Liver (tissue), 9 donors: ENCODE measurements around the gene DCK. TPM values are rescaled to one million over a fixed set of nuclear protein-coding genes. Genes with fewer than 3 reads are reported as not detected.

ENCODE experiments used
- DNase-seq: peaks from one replicate; pipeline ENCODE4 v3.0.0-alpha.2; 2017; ENCODE audit warnings: low spot score
- H3K27ac ChIP-seq, 2 donors: one replicate each; pipeline ENCODE4 v1.7.0; 2013; ENCODE audit warnings: inconsistent platforms in 2 of 2, low read length in 2 of 2, control low read depth in 1 of 2, low read depth in 1 of 2, mild to moderate bottlenecking in 1 of 2
- H3K27me3 ChIP-seq, 4 donors: one replicate each; pipeline versions ENCODE4 v1.6.1 to v1.7.0; 2013; ENCODE audit warnings: low read length in 3 of 4, inconsistent platforms in 1 of 4, mild to moderate bottlenecking in 1 of 4, moderate library complexity in 1 of 4; ENCODE audit not compliant: control insufficient read depth in 4 of 4, insufficient read depth in 4 of 4
- H3K36me3 ChIP-seq, 4 donors: one replicate each; pipeline versions ENCODE4 v1.6.1 to v1.7.0; 2013; ENCODE audit warnings: low read length in 3 of 4, mild to moderate bottlenecking in 3 of 4, low read depth in 1 of 4, moderate library complexity in 1 of 4; ENCODE audit not compliant: control insufficient read depth in 4 of 4, insufficient read depth in 3 of 4
- H3K4me1 ChIP-seq, 4 donors: one replicate each; pipeline versions ENCODE4 v1.6.1 to v1.7.0; 2013; ENCODE audit warnings: low read length in 3 of 4, mild to moderate bottlenecking in 3 of 4, moderate library complexity in 1 of 4; ENCODE audit not compliant: control insufficient read depth in 4 of 4, insufficient read depth in 4 of 4
- H3K4me3 ChIP-seq, 3 donors: one replicate each; pipeline versions ENCODE4 v1.6.1 to v1.7.0; 2013; ENCODE audit warnings: low read length in 3 of 3, control low read depth in 1 of 3, low read depth in 1 of 3, mild to moderate bottlenecking in 1 of 3
- H3K9ac ChIP-seq, 2 donors: one replicate each; pipeline ENCODE4 v1.7.0; 2013; ENCODE audit warnings: low read length in 2 of 2, mild to moderate bottlenecking in 2 of 2, moderate library complexity in 2 of 2, control low read depth in 1 of 2, low read depth in 1 of 2
- H3K9me3 ChIP-seq, 4 donors: one replicate each; pipeline versions ENCODE4 v1.6.1 to v1.7.0; 2013; ENCODE audit warnings: low read length in 3 of 4; ENCODE audit not compliant: control insufficient read depth in 4 of 4
- FOXA1 ChIP-seq: IDR thresholded peaks from 2 replicates; pipeline ENCODE4 v1.6.1; 2016; ENCODE audit warnings: antibody characterized with exemption
- FOXA2 ChIP-seq: IDR thresholded peaks from 2 replicates; pipeline ENCODE4 v1.6.1; 2016; ENCODE audit warnings: antibody characterized with exemption
- HNF4A ChIP-seq, 2 donors: conservative IDR thresholded peaks; 2 replicates each; pipeline ENCODE4 v1.6.1; 2016; ENCODE audit warnings: antibody characterized with exemption in 2 of 2, mild to moderate bottlenecking in 2 of 2
- MAX ChIP-seq: IDR thresholded peaks from 2 replicates; pipeline ENCODE4 v1.6.1; 2016; ENCODE audit warnings: antibody characterized with exemption
- REST ChIP-seq: IDR thresholded peaks from 2 replicates; pipeline ENCODE4 v1.6.1; 2016; ENCODE audit warnings: antibody characterized with exemption, mild to moderate bottlenecking
- RXRA ChIP-seq, 2 donors: IDR thresholded peaks; 2 replicates each; pipeline ENCODE4 v1.6.1; 2017 to 2018; ENCODE audit warnings: antibody characterized with exemption in 2 of 2, mild to moderate bottlenecking in 1 of 2
- SP1 ChIP-seq: IDR thresholded peaks from 2 replicates; pipeline ENCODE4 v1.6.1; 2018; ENCODE audit warnings: antibody characterized with exemption, mild to moderate bottlenecking
- ZBTB33 ChIP-seq: IDR thresholded peaks from 2 replicates; pipeline ENCODE4 v1.6.1; 2016; ENCODE audit warnings: antibody characterized with exemption
- WGBS: extraction: QIAGEN DNeasy Blood & Tissue Kit; methylation state at CpG from one replicate; pipeline ENCODE4 v1.1.7; 2013; 5-methylcytosine and 5-hydroxymethylcytosine counted together
- polyA plus RNA-seq, 2 donors: library from polyadenylated mRNA; stranded (reverse) in 1 of 2; unstranded in 1 of 2; fragments of 200-250 nt in 1 of 2; fragments of >200 nt in 1 of 2; fragmentation: Nextera tagmentation in 1 of 2; extraction: Ambion mirVana in 1 of 2; gene quantifications; one replicate each; pipeline versions ENCODE4 v1.2.1 to v1.2.3, GENCODE V29; 2013 to 2015
- total RNA-seq, 2 donors: library from RNA; depleted of rRNA; stranded (reverse); fragments of >200 nt; gene quantifications; one replicate each; pipeline ENCODE4 v1.2.3, GENCODE V29; 2014
- TF ChIP-seq, protein P1 (sequence below): fragments of 150-350 bp; IDR thresholded peaks from 2 replicates; pipeline ENCODE4 v1.5.1; 2017; ENCODE audit warnings: improper control_type of control experiment, low read depth, low read length; ENCODE audit not compliant: missing input control
- donor health status: healthy.
- donor health status: healthy.
- donor health status: healthy.
- donor health status: healthy.
- donor health status: healthy.

Gene DCK
- total and polyA plus RNA-seq, 4 donors, result 2.8 to 55.9 (median 3.7) TPM

DNA sequence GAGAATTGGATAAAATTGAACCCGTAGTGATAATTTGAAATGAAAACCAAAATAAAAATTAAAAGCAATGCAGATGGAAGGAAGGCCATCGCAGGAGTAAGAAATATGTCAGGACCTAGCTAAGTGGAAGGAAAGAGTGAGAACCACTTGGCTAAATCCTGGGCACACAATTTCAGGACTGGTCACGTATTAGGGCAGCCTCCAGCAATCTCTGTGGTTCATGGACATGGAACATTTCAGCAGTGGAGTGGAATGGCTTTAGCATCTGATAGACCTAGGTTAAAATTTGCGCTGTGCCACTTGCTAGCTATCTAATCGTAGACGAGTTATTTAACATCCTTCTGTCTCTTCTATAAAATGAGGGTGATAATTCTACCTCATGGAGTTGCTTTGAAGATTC is 71.1 kb downstream of the DCK start (continued):
- no peak for TF ChIP-seq ZBTB33
- TF ChIP-seq RXRA (IDR thresholded peaks at IDR 0.05), result no peak
- TF ChIP-seq SP1, result no peak
- TF ChIP-seq, protein P1, sequence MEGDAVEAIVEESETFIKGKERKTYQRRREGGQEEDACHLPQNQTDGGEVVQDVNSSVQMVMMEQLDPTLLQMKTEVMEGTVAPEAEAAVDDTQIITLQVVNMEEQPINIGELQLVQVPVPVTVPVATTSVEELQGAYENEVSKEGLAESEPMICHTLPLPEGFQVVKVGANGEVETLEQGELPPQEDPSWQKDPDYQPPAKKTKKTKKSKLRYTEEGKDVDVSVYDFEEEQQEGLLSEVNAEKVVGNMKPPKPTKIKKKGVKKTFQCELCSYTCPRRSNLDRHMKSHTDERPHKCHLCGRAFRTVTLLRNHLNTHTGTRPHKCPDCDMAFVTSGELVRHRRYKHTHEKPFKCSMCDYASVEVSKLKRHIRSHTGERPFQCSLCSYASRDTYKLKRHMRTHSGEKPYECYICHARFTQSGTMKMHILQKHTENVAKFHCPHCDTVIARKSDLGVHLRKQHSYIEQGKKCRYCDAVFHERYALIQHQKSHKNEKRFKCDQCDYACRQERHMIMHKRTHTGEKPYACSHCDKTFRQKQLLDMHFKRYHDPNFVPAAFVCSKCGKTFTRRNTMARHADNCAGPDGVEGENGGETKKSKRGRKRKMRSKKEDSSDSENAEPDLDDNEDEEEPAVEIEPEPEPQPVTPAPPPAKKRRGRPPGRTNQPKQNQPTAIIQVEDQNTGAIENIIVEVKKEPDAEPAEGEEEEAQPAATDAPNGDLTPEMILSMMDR, result no peak

GRCh38 chr4:71065991-71066510 is 72.6 kb downstream of the DCK start:
- H3K9ac ChIP-seq, result no peak overlapping the region
- no peak for DNase-seq
- H3K27ac ChIP-seq, result no peak overlapping the region
- H3K9me3 ChIP-seq, result no peaks in the 10 kb centered on the region
- H3K27me3 ChIP-seq, result no peaks in the 10 kb centered on the region
- H3K36me3 ChIP-seq, result no peaks in the 10 kb centered on the region
- TF ChIP-seq HNF4A (conservative IDR thresholded peaks at IDR 0.05) (peak; percentile 54 to 65), SP1 (no peak), RXRA (IDR thresholded peaks at IDR 0.05) (peak; percentile 33 to 49)
- WGBS, result 57% methylated on average over 2 of the region's 2 CpGs
- peaks cover 6 to 16% (median 12%) of the 10 kb centered on the region in 4 donors for H3K4me1 ChIP-seq
- no peak overlapping the region for H3K4me3 ChIP-seq

DNA sequence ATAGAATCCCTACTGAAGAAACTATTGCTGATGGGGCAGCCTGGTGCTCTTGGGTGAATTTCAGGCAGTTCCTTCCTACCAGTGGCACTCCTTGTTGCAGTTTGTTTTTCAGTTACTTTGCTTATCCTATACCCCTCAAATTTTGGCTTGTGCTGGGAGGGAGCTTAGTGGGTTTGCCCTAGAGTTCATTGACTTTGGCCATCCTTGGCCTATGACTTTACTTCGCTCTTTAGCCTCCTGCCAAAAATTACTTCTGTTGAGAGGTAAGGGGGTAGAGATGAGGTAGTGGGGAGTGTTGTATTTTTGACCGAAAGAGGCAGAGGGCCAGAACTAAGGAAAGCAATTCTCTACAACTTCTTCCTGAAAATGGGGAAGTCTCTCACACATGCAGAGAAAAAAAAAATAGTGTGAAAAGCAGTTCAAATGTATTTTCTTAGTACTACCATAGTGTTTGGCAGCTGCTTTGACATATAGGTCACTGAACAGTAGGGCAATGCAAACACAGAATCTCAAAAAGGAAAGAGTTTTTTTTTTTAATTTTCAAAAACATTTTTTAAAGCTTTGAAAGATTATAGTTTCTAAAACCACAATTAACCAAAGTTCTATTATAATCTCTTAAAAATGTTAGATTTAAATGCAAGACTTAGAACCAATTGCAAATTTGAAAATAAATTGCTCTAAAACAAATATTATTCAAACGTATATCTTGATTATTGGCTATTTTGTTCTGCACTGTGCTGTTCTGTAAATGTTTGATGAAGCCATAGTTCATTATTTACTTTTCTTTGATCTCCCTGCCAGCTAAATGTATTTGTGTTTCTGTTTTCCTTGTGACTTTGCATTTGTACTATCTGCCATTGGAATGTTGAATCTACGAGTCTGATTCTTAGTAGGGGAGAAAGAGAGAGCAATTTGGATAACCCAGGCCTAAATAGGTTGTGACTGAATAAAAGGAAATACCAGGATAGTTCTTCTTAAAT is 73.6 kb downstream of the DCK start:
- H3K27me3 ChIP-seq, result no peaks in the 10 kb centered on the region
- TF ChIP-seq SP1, result peak; percentile 18
- no peak for TF ChIP-seq MAX
- TF ChIP-seq FOXA2, result peak; percentile 53
- TF ChIP-seq FOXA1, result peak; percentile 45
- no peak for TF ChIP-seq REST
- peak; percentile 50 to 53 for TF ChIP-seq HNF4A (conservative IDR thresholded peaks at IDR 0.05)
- peak; percentile 85 to 89 for TF ChIP-seq RXRA (IDR thresholded peaks at IDR 0.05)
- H3K4me1 ChIP-seq, result peaks cover 6 to 16% (median 12%) of the 10 kb centered on the region in 4 donors
- DNase-seq, result no peak
- no peak overlapping the region for H3K4me3 ChIP-seq
- 28% methylated on average over 4 of the region's 4 CpGs for WGBS
- H3K27ac ChIP-seq, result no peak overlapping the region
- no peaks in the 10 kb centered on the region for H3K9me3 ChIP-seq
- no peaks in the 10 kb centered on the region for H3K36me3 ChIP-seq
- no peak overlapping the region for H3K9ac ChIP-seq
